Measurements from ENCODE around the gene BATF3.

Gene BATF3

DNA sequence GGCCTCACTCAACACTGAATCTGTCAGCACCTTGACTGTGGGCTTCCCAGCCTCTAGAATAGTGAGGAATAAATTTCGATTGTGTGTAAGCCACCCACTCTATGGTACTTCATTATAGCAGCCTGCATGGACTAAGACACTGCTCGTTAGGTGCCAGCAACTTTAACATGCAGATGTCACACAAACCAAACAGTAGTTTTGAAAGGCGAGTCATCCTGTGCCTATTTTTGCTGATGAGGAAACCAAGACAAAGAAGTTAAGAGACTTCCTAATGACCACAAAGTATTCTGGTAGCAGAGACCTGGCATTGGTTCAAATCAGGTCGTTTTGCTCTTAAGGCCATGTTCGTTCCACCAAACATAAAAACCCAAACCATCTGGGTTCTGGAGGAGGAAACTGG, 42.9 kb downstream of the BATF3 start:
- H3K4me3 ChIP-seq (ENCODE audit: low read depth, low read length), result no peak overlapping the region
- TF ChIP-seq CTCF (IDR thresholded peaks at IDR 0.05; ENCODE audit: control insufficient read depth, extremely low read depth, insufficient read depth), result no peak
- no peak for DNase-seq (ENCODE audit: low read depth)

GRCh38 chr1:212655668-212656440, 43.8 kb downstream of the BATF3 start:
- no peak for DNase-seq (ENCODE audit: low read depth)
- no peak for TF ChIP-seq CTCF (IDR thresholded peaks at IDR 0.05; ENCODE audit: control insufficient read depth, extremely low read depth, insufficient read depth)
- H3K4me3 ChIP-seq (ENCODE audit: low read depth, low read length), result no peak overlapping the region

- DNase-seq (ENCODE audit: low read depth), result no peak
- TF ChIP-seq CTCF (IDR thresholded peaks at IDR 0.05; ENCODE audit: control insufficient read depth, extremely low read depth, insufficient read depth), result no peak
- H3K4me3 ChIP-seq (ENCODE audit: low read depth, low read length), result no peak overlapping the region
Observed at GRCh38 chr1:212652609-212653008, 47.0 kb downstream of the BATF3 start.

- no peak for DNase-seq (ENCODE audit: low read depth)
- no peak overlapping the region for H3K4me3 ChIP-seq (ENCODE audit: low read depth, low read length)
- no peak for TF ChIP-seq CTCF (IDR thresholded peaks at IDR 0.05; ENCODE audit: control insufficient read depth, extremely low read depth, insufficient read depth)
Observed at GRCh38 chr1:212651977-212652376, 47.7 kb downstream of the BATF3 start.

DNA sequence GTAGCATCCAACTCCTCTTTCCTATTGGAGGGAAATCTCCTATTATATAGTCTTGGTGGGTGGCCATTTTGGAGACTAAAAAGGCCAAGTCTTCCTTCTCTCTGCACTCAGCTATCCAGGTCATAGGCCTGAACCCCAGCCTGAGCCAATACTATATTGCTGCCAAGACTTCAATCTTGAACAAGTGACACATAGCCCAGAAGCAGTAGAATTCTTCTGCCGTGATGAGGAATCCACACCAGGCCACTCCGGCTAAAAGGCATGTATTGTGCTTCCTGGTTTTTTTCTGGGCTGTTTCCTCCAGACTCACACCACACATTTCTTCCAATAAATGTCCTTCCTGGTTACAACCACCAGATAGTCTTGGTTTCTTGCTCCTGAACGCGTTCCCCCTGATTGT, 48.1 kb downstream of the BATF3 start:
- no peak overlapping the region for H3K4me3 ChIP-seq (ENCODE audit: low read depth, low read length)
- no peak for DNase-seq (ENCODE audit: low read depth)
- no peak for TF ChIP-seq CTCF (IDR thresholded peaks at IDR 0.05; ENCODE audit: control insufficient read depth, extremely low read depth, insufficient read depth)

DNA sequence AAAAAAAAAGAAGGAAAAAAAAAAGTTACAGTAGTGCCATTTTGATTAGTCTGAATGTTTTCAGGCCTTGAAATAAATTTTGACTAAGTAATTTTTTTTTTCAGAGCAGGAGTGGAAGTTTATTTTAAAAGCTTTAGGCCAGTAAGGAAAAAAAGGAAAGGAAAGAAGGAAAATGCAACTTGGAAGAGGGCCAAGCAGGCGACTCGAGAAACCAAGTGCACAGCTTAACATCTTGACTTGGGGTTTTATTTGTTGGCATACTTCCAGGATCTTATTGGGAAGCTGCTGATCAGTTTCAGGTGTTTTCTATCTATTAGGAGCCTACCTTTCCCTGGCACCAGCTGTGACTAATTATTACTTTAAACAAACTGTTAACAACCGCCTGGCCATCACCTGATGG, 49.4 kb downstream of the BATF3 start:
- H3K4me3 ChIP-seq (ENCODE audit: low read depth, low read length), result no peak overlapping the region
- DNase-seq (ENCODE audit: low read depth), result no peak
- TF ChIP-seq CTCF (IDR thresholded peaks at IDR 0.05; ENCODE audit: control insufficient read depth, extremely low read depth, insufficient read depth), result no peak

- no peak overlapping the region for H3K4me3 ChIP-seq (ENCODE audit: low read depth, low read length)
- DNase-seq (ENCODE audit: low read depth), result no peak
- no peak for TF ChIP-seq CTCF (IDR thresholded peaks at IDR 0.05; ENCODE audit: control insufficient read depth, extremely low read depth, insufficient read depth)
Observed at GRCh38 chr1:212649020-212649419, 50.6 kb downstream of the BATF3 start.

Data from LNCaP clone FGC (cell line).